ENCODE measurements around the gene GCLC. TPM values are rescaled to one million over a fixed set of nuclear protein-coding genes. Genes with fewer than 3 reads are reported as not detected.

The GCLC gene
- total RNA-seq, 1 experiment from 2014 or later, result 47.1 TPM

DNA sequence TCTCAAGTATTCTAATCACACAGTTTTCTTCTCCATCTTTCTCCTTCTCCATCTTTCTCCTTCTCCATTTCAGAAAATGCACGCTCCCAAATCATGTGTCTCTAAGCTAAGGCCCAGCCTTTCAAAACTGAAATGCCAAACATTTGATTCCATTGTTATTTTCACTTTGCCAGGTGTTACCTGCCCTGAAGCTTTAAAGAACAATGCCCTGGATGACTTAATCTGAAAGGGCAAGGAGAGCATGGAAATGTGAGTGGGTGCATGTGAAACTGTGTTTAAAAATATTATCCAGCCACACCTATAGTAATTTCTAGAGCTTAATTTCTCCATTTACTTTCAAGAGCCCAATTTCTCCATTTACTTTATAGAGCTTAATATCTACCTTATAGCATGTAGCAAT, 42.4 kb upstream of the GCLC start (continued):
- TF ChIP-seq, protein P1, sequence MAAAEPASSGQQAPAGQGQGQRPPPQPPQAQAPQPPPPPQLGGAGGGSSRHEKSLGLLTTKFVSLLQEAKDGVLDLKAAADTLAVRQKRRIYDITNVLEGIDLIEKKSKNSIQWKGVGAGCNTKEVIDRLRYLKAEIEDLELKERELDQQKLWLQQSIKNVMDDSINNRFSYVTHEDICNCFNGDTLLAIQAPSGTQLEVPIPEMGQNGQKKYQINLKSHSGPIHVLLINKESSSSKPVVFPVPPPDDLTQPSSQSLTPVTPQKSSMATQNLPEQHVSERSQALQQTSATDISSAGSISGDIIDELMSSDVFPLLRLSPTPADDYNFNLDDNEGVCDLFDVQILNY (CRISPR knock-in tag; IDR thresholded peaks at IDR 0.05), result no peak

DNA sequence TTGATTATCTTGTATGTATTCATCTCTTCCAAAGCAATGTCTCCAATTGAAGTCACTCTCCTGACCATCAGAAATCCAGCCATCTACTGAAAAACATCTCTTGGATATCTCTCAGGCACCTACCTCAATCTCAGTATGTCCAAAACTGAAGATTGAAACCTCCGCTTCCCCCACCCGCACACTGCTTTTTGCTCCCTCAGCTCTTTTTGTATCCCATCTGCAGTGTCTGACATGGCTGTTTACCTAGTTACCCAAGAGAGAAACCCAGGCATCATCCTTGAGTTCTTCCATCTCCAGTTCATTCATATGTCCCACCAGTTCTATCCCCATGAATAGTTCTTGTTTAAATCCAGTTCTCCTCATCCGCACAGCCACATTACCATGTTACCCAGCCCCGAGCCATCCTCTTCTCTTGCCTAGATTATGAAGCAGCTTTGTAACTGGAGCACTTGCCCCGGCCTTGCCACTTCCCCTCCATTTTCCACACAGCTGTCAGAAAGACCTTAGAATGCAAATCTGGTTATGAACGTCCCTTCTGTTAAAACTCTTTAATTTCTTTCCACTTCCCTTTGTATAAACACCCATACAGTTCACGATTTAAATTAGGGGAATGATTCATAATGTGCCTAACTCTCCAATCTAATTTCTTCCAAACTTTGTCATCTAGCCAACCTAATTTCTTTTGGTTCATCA, 40.5 kb upstream of the GCLC start:
- POLR2A ChIA-PET, result no interaction called here
- Mint-ChIP-seq H3K27me3 (ENCODE audit: low read depth) (no peaks in the 10 kb centered on the region), H3K4me3 (no peak overlapping the region), H3K36me3 (no peaks in the 10 kb centered on the region), H3K9me3 (no peaks in the 10 kb centered on the region; the same call in 1 of the 2 replicates), H3K27ac (no peak overlapping the region), H3K4me1 (peaks cover 21% of the 10 kb centered on the region)
- ATAC-seq (no peak), DNase-seq (ENCODE audit: low spot score) (no peak)
- no peak for TF ChIP-seq TP53 (CRISPR knock-in tag; IDR thresholded peaks at IDR 0.05)
- TF ChIP-seq, protein P2, sequence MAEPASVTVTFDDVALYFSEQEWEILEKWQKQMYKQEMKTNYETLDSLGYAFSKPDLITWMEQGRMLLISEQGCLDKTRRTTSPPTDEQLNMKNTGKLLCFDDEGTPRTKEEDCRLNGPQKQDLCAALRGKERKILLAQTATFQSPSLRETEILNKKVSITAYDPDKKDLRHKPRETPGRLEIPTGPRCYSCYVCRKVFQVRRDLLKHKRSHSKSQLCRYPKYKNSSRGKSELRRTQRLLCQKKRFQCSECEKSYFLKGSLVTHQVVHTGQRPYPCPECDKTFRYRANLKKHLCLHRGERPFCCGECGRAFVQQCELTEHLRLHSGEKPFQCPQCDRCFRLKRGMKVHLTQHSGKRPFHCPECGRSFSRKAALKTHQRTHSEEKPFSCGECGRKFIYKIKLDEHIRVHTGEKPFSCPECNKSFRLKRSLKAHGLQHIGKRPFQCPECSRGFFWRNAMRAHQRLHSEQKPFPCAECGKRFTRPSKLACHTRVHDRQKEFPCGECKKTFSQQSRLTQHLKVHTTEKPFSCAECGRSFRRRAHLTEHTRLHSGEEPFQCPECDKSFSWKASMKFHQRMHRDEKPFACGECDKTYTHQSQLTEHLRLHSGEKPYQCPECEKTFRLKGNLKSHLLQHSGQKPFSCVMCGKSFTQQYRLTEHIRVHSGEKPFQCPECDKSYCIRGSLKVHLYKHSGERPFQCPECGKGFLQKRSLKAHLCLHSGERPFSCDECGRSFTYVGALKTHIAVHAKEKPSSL (CRISPR knock-in tag; conservative IDR thresholded peaks at IDR 0.05), result no peak
- TF ChIP-seq CREM (CRISPR knock-in tag; IDR thresholded peaks at IDR 0.05), result no peak
- no peak for TF ChIP-seq ATF1 (CRISPR knock-in tag; IDR thresholded peaks at IDR 0.05)
- TF ChIP-seq, protein P3, sequence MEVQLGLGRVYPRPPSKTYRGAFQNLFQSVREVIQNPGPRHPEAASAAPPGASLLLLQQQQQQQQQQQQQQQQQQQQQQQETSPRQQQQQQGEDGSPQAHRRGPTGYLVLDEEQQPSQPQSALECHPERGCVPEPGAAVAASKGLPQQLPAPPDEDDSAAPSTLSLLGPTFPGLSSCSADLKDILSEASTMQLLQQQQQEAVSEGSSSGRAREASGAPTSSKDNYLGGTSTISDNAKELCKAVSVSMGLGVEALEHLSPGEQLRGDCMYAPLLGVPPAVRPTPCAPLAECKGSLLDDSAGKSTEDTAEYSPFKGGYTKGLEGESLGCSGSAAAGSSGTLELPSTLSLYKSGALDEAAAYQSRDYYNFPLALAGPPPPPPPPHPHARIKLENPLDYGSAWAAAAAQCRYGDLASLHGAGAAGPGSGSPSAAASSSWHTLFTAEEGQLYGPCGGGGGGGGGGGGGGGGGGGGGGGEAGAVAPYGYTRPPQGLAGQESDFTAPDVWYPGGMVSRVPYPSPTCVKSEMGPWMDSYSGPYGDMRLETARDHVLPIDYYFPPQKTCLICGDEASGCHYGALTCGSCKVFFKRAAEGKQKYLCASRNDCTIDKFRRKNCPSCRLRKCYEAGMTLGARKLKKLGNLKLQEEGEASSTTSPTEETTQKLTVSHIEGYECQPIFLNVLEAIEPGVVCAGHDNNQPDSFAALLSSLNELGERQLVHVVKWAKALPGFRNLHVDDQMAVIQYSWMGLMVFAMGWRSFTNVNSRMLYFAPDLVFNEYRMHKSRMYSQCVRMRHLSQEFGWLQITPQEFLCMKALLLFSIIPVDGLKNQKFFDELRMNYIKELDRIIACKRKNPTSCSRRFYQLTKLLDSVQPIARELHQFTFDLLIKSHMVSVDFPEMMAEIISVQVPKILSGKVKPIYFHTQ (CRISPR knock-in tag; IDR thresholded peaks at IDR 0.05), result no peak
- no peak for TF ChIP-seq KAT7 (CRISPR knock-in tag; IDR thresholded peaks at IDR 0.05; ENCODE audit: borderline replicate concordance)
- CTCF ChIA-PET, result no interaction called here

DNA sequence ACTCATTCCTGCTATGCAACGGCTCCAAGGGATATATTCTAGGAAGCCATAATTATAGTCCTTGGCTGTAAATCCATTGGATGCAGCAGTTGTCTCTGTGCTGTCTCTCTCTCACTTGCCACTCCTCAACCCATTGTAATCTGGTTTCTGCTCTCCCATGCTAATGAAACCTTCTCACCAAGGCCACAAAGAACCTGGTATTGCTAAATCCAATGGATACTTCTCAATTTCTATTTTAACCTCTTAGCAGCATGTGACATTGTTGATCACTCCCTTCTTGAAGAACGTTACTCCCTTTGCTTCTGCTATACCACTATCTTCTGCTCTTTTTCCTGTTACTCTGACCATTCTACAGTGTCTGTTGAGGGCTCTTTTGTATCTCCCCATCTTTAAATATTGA, 39.8 kb upstream of the GCLC start:
- ATAC-seq, result no peak
- CTCF ChIA-PET, result no interaction called here
- no peaks in the 10 kb centered on the region for H3K27me3 Mint-ChIP-seq (ENCODE audit: low read depth)

More for the DNA sequence above, 39.8 kb upstream of the GCLC start:
- no peaks in the 10 kb centered on the region; the same call in 1 of the 2 replicates for H3K9me3 Mint-ChIP-seq
- no peak overlapping the region for H3K27ac Mint-ChIP-seq
- DNase-seq (ENCODE audit: low spot score), result no peak
- no peak overlapping the region for H3K4me3 Mint-ChIP-seq
- TF ChIP-seq NR1H2 (CRISPR knock-in tag; IDR thresholded peaks at IDR 0.05) (no peak), JUN (CRISPR knock-in tag; IDR thresholded peaks at IDR 0.05) (no peak), TP53 (CRISPR knock-in tag; IDR thresholded peaks at IDR 0.05) (no peak), ZNF317 (CRISPR knock-in tag; IDR thresholded peaks at IDR 0.05; ENCODE audit: borderline replicate concordance, low read depth) (no peak), RORB (CRISPR knock-in tag; IDR thresholded peaks at IDR 0.05) (no peak), ZNF671 (CRISPR knock-in tag; IDR thresholded peaks at IDR 0.05) (no peak), NR3C1 (CRISPR knock-in tag; conservative IDR thresholded peaks at IDR 0.05; ENCODE audit: low read depth) (no peak), TEAD4 (CRISPR knock-in tag; IDR thresholded peaks at IDR 0.05) (no peak), ELF4 (CRISPR knock-in tag; IDR thresholded peaks at IDR 0.05; ENCODE audit: low read depth) (no peak), ZNF396 (CRISPR knock-in tag; IDR thresholded peaks at IDR 0.05; ENCODE audit: borderline replicate concordance) (no peak)
- TF ChIP-seq, protein P3 (CRISPR knock-in tag; IDR thresholded peaks at IDR 0.05), result no peak
- TF ChIP-seq, protein P4, sequence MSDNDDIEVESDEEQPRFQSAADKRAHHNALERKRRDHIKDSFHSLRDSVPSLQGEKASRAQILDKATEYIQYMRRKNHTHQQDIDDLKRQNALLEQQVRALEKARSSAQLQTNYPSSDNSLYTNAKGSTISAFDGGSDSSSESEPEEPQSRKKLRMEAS (CRISPR knock-in tag; IDR thresholded peaks at IDR 0.05), result no peak
- TF ChIP-seq, protein P5, sequence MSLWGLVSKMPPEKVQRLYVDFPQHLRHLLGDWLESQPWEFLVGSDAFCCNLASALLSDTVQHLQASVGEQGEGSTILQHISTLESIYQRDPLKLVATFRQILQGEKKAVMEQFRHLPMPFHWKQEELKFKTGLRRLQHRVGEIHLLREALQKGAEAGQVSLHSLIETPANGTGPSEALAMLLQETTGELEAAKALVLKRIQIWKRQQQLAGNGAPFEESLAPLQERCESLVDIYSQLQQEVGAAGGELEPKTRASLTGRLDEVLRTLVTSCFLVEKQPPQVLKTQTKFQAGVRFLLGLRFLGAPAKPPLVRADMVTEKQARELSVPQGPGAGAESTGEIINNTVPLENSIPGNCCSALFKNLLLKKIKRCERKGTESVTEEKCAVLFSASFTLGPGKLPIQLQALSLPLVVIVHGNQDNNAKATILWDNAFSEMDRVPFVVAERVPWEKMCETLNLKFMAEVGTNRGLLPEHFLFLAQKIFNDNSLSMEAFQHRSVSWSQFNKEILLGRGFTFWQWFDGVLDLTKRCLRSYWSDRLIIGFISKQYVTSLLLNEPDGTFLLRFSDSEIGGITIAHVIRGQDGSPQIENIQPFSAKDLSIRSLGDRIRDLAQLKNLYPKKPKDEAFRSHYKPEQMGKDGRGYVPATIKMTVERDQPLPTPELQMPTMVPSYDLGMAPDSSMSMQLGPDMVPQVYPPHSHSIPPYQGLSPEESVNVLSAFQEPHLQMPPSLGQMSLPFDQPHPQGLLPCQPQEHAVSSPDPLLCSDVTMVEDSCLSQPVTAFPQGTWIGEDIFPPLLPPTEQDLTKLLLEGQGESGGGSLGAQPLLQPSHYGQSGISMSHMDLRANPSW (CRISPR knock-in tag; conservative IDR thresholded peaks at IDR 0.05; ENCODE audit: low read depth), result no peak
- TF ChIP-seq, protein P6, sequence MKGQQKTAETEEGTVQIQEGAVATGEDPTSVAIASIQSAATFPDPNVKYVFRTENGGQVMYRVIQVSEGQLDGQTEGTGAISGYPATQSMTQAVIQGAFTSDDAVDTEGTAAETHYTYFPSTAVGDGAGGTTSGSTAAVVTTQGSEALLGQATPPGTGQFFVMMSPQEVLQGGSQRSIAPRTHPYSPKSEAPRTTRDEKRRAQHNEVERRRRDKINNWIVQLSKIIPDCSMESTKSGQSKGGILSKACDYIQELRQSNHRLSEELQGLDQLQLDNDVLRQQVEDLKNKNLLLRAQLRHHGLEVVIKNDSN (CRISPR knock-in tag; IDR thresholded peaks at IDR 0.05), result no peak
- POLR2A ChIA-PET, result no interaction called here
- H3K4me1 Mint-ChIP-seq, result peaks cover 21% of the 10 kb centered on the region
- H3K36me3 Mint-ChIP-seq, result no peaks in the 10 kb centered on the region

All from WTC11 (cell line).